Duodenal mucosa (tissue), 2 donors: ENCODE results near the gene CCDC33.

Experiments
- H3K27ac ChIP-seq: one replicate; pipeline ENCODE4 v1.7.0; 2013; ENCODE audit warnings: low read depth, low read length
- H3K27me3 ChIP-seq, 2 donors: one replicate each; pipeline ENCODE4 v1.7.0; 2013; ENCODE audit warnings: low read length in 2 of 2, control low read depth in 1 of 2; ENCODE audit not compliant: insufficient read depth in 2 of 2, control insufficient read depth in 1 of 2
- H3K36me3 ChIP-seq, 2 donors: one replicate each; pipeline ENCODE4 v1.7.0; 2013; ENCODE audit warnings: low read length in 2 of 2, control low read depth in 1 of 2; ENCODE audit not compliant: insufficient read depth in 2 of 2, control insufficient read depth in 1 of 2
- H3K4me1 ChIP-seq, 2 donors: one replicate each; pipeline ENCODE4 v1.7.0; 2013; ENCODE audit warnings: low read length in 2 of 2, control low read depth in 1 of 2; ENCODE audit not compliant: insufficient read depth in 2 of 2, control insufficient read depth in 1 of 2
- H3K4me3 ChIP-seq, 2 donors: one replicate each; pipeline ENCODE4 v1.7.0; 2013; ENCODE audit warnings: low read length in 2 of 2, low read depth in 1 of 2
- H3K9ac ChIP-seq, 2 donors: one replicate each; pipeline ENCODE4 v1.7.0; 2013; ENCODE audit warnings: low read length in 2 of 2, low read depth in 1 of 2
- H3K9me3 ChIP-seq, 2 donors: one replicate each; pipeline ENCODE4 v1.7.0; 2013; ENCODE audit warnings: low read length in 2 of 2, control low read depth in 1 of 2; ENCODE audit not compliant: control insufficient read depth in 1 of 2

Gene CCDC33

DNA sequence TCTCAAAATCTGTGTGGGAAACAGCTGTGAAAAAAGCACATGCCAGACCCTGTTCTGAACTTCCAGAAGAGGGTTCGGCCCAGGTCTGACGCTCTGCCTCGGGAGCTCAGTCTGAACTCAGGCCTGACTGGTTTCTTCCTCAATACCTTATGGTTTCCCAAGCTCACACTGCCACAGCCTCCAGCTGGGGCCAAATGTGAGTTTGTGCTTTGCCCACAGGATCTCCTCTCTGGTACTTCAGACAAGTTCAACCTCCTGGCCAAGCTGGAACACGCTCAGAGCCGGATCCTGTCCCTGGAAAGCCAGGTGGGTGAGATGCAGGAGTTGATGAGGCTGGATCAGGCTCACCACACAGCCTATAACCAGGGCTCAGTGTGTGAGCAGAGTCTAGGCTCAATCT is 97.5 kb downstream of the CCDC33 start:
- H3K9ac ChIP-seq = no peak overlapping the region
- no peak overlapping the region for H3K4me3 ChIP-seq
- no peaks in the 10 kb centered on the region for H3K36me3 ChIP-seq

DNA sequence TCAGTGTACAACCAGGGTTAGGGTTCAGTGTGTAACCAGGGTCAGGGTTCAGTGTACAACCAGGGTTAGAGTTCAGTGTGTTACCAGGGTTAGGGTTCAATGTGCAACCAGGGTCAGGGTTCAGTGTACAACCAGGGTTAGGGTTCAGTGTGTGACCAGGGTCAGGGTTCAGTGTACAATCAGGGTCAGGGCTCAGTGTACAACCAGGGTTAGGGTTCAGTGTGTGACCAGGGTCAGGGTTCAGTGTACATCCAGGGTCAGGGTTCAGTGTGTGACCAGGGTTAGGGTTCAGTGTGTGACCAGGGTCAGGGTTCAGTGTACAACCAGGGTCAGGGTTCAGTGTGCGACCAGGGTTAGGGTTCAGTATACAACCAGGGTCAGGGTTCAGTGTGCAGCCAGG is 98.0 kb downstream of the CCDC33 start:
- Histone ChIP-seq H3K27ac (no peak overlapping the region), H3K27me3 (no peaks in the 10 kb centered on the region), H3K4me3 (no peak overlapping the region), H3K4me1 (no peaks in the 10 kb centered on the region), H3K9me3 (no peaks in the 10 kb centered on the region), H3K36me3 (no peaks in the 10 kb centered on the region), H3K9ac (no peak overlapping the region)

More for the DNA sequence above, 97.5 kb downstream of the CCDC33 start:
- Histone ChIP-seq H3K4me1 (no peaks in the 10 kb centered on the region), H3K27me3 (no peaks in the 10 kb centered on the region), H3K27ac (no peak overlapping the region), H3K9me3 (no peaks in the 10 kb centered on the region)

DNA sequence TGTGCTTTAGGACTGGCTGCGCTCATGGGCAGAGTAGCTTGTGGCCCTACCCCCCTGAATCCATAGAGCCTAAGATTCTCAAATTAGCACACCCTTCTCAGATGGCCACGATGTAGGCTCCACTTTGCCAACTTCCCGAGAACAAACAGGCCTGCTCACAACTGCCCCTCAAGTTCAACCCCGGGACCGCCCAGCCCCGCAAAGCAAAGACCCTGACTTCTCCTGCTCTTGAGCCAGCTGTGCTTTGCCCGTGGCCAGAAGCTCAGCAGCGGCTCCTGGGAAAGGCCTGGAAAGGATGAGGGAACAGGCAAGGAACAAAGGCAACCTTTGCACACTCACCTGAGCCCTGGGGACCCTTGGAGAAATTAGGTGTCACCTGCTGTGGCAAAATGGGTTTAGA is 99.3 kb downstream of the CCDC33 start:
- Histone ChIP-seq H3K9ac (no peak overlapping the region), H3K36me3 (no peaks in the 10 kb centered on the region), H3K27me3 (no peaks in the 10 kb centered on the region), H3K4me3 (no peak overlapping the region), H3K9me3 (no peaks in the 10 kb centered on the region), H3K27ac (no peak overlapping the region), H3K4me1 (no peaks in the 10 kb centered on the region)

DNA sequence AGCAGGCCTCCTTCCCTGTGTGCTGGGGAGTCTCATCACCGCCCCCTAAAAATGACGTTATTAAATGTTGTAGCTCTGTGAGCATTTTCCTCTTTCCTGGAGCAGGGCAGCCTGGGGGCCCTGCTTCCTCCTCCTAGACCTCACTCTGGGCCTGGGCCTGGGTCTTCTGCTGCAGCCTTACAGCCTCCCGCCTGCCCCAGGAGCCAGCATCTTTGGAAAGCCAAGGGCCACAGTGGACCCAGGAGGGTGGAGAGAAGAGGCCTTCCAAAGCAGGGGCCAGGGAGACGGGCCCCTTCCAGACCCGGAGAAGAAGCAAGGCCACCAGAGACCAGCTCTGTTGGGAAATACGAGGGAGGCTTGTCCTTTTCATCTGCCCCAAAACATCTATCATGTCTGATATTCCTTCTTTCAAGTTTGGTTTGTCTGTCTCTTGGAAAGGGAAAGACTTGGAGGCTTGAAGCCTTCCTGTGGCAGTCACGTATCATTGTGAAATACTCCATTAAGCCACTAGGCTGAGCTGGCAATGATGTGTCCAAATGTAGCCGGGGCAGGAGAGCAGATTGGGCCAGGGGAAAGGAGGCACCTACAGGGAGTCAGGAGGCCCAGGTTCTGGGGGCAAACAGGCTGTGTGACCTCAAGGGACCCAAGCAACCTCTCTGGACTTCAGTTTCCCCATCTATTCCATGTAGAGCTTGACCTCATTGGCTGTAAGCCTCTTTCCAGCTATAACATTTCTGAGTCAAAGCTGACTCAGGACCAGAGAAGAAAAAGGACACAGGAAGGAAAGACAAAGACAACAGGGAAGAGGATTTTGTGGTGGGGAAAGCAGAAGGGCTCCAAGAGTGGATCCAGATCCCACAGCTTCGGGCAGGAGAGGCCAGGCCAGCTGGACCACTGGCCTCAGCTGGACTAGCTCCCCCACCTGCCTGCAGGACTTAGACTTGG is 100.2 kb downstream of the CCDC33 start:
- Histone ChIP-seq H3K9me3 (no peaks in the 10 kb centered on the region), H3K36me3 (no peaks in the 10 kb centered on the region), H3K27ac (no peak overlapping the region), H3K4me3 (no peak overlapping the region), H3K27me3 (no peaks in the 10 kb centered on the region), H3K9ac (no peak overlapping the region), H3K4me1 (no peaks in the 10 kb centered on the region)

DNA sequence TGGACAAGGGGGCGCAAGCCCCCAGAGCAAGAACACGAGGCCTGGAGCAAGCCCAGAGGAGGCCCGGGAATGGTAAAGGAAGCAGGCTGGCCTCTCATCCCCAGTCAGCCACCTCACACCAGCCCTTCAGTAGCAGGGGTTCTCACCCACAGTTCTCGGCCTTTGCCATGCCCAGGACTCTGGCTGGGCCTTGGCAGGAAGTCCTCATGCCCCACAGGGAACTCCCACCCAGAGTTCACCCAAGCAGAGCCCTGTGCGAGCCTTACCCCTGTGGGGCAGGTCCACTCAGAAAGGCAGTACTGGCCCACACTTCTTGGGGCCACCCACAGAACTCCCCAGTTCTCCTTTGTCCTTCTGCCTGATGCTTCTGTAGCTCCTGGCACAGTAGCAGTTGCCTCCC is 101.0 kb downstream of the CCDC33 start:
- Histone ChIP-seq H3K9me3 (no peaks in the 10 kb centered on the region), H3K27me3 (no peaks in the 10 kb centered on the region)

DNA sequence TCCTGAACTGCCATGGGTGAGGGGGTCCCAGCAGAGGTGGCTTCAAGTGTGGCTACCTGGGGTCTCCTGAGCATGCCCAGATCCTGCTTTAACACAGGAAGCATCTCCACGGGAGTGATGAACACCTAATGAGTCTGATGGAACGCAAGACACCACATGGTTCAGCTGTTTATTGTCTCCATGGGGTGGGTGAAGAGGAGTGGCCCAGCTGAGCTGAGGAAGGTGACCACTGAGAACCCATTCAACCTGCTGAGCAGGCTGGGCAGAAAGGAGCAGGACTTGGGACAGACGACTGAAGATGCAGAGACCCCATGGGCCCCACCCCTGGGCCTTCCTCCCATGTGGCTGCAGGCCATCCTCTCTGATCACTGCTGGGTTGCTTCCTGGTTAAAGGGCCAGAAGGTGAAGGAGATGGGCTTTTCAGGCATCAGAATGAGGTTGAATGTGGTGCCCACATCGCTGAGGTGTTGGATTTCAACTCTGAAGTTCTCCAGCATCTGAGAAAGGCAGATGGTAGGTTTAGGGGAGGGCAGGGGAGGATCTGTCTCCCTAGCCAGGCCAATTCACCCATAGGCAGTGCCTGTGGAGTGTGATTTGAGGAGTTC is 101.6 kb downstream of the CCDC33 start:
- Histone ChIP-seq H3K9ac (no peak overlapping the region), H3K4me3 (no peak overlapping the region), H3K36me3 (no peaks in the 10 kb centered on the region), H3K9me3 (no peaks in the 10 kb centered on the region), H3K4me1 (no peaks in the 10 kb centered on the region), H3K27ac (no peak overlapping the region), H3K27me3 (no peaks in the 10 kb centered on the region)

More for the DNA sequence above, 101.0 kb downstream of the CCDC33 start:
- Histone ChIP-seq H3K4me1 (no peaks in the 10 kb centered on the region), H3K9ac (no peak overlapping the region), H3K36me3 (no peaks in the 10 kb centered on the region), H3K27ac (no peak overlapping the region), H3K4me3 (no peak overlapping the region)

DNA sequence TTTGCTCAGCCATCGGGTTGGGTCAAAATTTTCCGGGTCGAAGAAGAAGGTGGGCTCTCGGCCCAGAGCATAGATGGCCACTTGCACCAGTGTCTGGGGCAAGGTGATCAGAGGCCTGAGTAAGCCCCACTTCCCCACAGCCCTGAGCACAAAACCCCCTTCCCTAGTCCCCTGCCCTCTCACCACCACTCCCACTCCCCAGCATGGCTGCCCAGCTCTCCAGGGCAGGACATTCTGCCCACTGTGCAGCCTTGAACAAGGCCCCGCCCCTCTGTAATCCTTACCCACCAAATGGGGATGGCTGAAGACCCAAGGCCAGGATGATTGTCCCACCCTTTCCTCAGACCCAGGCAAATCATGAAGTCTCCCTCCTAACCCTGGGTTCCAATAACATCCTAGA is 102.5 kb downstream of the CCDC33 start:
- Histone ChIP-seq H3K27me3 (no peaks in the 10 kb centered on the region), H3K27ac (no peak overlapping the region), H3K9ac (no peak overlapping the region), H3K36me3 (no peaks in the 10 kb centered on the region), H3K4me3 (no peak overlapping the region), H3K9me3 (no peaks in the 10 kb centered on the region), H3K4me1 (no peaks in the 10 kb centered on the region)

DNA sequence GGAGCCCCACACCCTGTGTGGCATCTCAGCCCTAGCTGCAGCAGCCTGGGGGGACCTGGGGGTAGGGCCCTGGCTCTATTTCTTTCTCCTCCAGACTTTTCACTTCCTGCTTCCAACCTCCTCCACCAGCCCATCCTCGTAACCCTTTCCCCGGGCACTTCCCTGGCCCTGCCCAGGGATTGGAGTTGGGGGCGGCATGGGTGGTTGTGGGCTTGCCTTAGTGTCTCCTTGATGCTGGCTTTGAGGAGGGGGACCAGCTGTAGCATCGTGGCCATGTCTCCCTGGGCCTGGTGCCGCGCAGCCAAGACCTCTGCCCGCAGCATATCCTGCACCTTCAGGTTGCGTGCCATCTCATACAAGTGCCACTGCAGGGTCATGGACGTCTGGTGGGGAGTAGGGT is 103.2 kb downstream of the CCDC33 start:
- no peak overlapping the region for H3K4me3 ChIP-seq
- H3K27me3 ChIP-seq = no peaks in the 10 kb centered on the region
- no peak overlapping the region for H3K9ac ChIP-seq
- H3K36me3 ChIP-seq = no peaks in the 10 kb centered on the region
- H3K27ac ChIP-seq = no peak overlapping the region
- no peaks in the 10 kb centered on the region for H3K4me1 ChIP-seq
- H3K9me3 ChIP-seq = no peaks in the 10 kb centered on the region

DNA sequence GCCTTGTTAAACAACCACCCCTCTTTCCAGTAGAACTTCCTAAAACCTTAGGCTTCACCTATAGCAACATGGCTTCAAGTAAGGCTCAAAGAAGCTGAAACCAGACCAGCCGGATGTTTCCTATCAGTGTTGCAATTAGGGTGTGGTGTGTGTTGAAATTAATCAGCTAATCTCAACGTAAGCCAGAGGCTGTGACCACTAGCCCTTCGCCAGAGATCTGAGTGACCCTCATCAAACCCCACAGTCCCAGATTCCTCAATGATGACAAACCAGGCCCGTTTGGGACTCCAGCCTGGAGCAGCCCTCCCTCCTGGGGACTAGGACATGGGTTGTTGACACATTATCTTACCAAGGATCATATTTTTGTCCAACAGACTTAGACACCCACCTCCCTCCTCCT is 104.0 kb downstream of the CCDC33 start:
- no peaks in the 10 kb centered on the region for H3K27me3 ChIP-seq
- H3K4me3 ChIP-seq = no peak overlapping the region
- H3K4me1 ChIP-seq = no peaks in the 10 kb centered on the region
- no peaks in the 10 kb centered on the region for H3K9me3 ChIP-seq
- H3K36me3 ChIP-seq = no peaks in the 10 kb centered on the region
- no peak overlapping the region for H3K9ac ChIP-seq
- H3K27ac ChIP-seq = no peak overlapping the region

DNA sequence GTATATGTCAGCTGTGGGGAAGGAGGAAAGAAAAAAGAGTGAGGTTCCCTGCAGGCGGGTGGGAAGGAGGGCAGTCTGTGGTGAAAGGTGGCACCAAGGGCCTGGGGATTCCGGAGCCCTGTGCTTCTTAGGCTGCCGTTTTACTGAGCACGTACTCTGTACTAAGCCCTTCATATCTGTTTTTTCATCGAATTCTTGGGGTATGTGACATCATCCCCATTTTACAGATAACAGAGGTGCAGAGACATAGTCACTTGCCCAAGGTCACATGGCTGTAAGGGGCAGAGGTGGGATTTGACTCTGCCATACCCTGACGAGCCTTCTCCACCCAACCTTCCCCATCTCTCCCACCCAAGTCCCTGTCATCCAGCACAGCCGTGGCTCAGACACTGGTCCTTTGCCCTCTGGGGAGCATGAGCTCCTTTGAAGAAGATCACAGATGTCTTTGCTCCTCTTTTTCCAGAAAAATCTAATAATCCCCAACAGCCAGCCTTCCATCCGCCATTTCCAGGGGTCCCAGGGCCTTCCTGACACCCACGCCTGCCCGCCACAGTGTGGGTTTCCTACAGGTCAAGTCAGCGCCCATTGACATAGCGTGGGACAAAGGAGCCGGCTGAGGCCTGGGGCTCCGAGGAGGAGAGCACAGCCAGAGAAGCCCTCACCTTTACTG is 107.1 kb downstream of the CCDC33 start:
- H3K9ac ChIP-seq = no peak overlapping the region
- H3K27ac ChIP-seq = no peak overlapping the region
- H3K4me1 ChIP-seq = no peaks in the 10 kb centered on the region
- no peaks in the 10 kb centered on the region for H3K9me3 ChIP-seq
- no peaks in the 10 kb centered on the region for H3K36me3 ChIP-seq
- no peaks in the 10 kb centered on the region for H3K27me3 ChIP-seq
- H3K4me3 ChIP-seq = no peak overlapping the region
